SK-MEL-5 (cell line): ENCODE measurements around the gene FAM135A. TPM values are rescaled to one million over a fixed set of nuclear protein-coding genes. Genes with fewer than 3 reads are reported as not detected.
"Not testable (repeated sequence)": the region's sequence is repeated elsewhere in the genome, so short reads cannot be mapped to it uniquely, and the experiment has no call there.

Experiments
- DNase-seq: peaks from one replicate; pipeline ENCODE4 v3.0.0-alpha.2; 2016; ENCODE audit warnings: low read depth, low spot score
- in situ Hi-C: cut with HindIII; loops from 2 replicates; pipeline ENCODE4 v1.10.0; 2016; ENCODE audit warnings: low sequenced_read_pairs, high pct_unique_total_duplicates, low pct_unique_long_range_greater_than_20kb
- total RNA-seq: library from RNA; depleted of rRNA; stranded (reverse); fragments of >200 nt; shearing (Covaris generic); gene quantifications from 2 replicates; pipeline ENCODE4 v1.2.3, GENCODE V29; 2014

FAM135A gene
- total RNA-seq, 1 experiment from 2014 or later = 11.5 TPM

DNA sequence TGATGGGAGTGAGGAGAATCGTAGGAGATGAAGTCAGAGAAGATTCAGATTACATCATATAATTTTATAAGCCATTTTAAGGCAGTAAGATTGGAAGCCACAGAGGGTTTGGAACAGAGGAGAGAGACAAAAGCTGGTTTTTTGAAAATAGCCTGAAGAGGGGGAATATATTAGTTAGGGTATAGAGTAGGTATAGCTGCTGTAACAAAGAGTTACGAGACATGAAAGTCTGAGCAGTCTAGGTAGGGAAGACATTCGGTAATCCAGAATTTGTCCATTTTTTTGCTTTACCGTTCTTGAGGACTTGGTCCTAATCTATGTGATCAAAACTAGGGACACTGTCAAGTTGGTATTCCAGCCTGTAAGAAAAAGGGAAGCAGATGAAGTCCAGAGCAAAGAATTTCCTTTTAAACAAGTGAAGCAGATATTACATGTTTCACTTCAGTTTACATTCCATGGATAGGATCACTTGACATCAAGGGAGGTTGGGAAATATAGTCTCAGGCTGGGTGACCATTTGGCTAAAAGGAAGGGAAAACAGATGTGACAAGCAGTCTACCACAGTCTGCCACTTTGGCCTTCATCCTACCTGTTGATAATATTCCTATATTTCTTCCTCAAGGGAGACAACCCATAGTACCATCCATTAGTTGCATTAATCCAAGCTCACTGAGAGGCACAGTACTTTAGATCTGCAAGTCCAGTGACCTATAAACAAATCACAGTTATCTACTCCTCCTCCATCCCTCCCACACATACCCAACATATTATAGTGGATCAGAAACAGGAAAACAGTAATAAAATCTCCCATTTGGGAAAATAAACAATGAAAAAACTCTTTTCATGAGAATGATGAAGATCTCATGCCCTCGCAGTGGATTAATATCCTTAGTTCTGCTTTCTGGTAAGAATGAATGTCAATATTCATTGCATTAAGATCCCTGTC, 10.2 kb downstream of the FAM135A start:
- DNase-seq = no peak
- in situ Hi-C loops = no loop called here

DNA sequence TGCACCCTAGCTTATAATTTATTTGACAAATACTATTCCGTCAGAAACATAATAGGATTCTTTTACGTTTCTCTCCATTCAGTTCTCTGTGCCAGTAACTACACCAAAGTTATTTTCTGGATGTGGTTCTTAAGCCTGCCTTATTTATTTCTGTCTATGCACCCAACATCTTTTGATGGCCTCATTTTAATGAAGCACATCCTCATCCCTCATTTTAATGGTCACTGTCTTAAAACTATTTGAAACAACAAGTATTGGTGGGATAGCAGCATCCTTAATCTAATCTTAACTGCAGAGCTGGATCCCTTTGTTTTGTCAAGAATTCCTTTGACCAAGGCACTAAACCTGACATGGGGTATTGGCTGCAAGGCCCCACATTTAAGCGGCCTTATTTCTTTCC, 11.0 kb downstream of the FAM135A start:
- in situ Hi-C loops = no loop called here
- no peak for DNase-seq

DNA sequence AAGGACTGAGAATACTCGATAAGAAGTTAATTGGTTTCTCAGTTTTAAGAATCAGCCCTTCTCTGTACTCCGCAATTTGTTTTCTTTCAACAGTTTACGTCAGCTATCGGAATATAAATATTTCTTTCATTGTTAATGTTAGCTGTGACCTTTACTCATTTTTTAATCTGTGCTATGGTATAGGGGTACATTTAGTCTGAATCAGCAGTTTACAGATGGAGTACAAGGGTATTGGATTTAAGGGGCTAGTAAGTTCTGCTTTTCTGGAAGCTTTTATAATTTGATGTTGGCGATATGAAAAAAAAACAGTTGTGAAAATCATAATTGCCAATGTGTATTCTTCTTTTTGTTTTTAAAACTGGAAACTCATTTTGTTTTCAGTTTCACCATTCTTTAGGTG, 23.0 kb downstream of the FAM135A start:
- DNase-seq = no peak
- in situ Hi-C loops = no loop called here

DNA sequence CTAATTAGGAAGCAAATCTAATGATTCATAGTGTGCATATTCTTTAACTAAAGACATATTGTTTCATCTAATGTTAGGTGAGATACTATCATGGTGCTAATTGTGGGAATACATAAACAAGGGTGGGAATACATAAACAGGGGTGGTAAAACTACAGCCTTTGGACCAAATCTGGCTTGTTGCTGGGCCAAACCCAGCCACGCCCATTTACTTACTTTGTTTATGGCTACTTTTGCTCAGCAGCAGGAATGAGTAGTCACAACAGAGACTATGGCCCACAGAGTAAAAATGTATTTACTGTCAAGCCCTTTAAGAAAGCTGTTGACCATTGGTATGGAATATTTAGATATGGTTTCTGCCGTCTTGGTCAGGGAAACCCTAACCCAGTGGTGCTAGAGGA, 31.7 kb downstream of the FAM135A start:
- DNase-seq = no peak
- in situ Hi-C loops = no loop called here

DNA sequence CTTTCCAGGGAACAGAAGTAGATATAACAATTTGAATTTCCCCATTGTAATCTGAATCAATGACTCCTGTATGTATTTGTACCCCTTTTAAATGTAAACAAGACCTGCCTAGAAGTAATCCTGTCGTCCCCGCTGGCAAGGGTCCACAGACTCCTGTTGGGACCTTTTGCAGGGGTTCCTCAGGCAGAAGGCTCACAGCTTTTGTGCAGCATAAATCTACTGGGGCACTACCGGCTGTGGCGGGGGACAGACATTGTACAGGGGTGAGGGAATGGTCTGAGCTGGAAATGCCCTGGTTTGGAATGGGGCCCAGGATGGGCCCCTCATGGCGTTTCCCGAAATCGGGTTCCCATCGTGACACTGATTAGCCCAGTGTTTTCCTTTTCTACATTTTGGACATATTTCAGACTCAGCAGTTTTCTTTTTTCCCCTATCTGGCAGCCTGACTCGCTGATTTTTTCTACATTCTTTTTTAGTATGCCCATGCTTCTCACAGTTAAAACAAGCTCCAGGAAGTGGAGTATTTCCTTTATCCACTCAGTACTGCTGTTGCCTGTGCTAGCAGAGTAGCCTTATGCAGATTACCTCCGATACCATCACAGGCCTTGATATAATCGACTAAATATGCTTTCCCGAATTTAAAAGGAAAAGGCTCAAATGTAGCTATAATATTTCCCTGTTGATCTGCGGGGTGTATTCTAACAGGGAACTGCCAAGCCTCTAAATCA, 34.2 kb downstream of the FAM135A start:
- DNase-seq, in situ Hi-C loops: not testable (repeated sequence)

DNA sequence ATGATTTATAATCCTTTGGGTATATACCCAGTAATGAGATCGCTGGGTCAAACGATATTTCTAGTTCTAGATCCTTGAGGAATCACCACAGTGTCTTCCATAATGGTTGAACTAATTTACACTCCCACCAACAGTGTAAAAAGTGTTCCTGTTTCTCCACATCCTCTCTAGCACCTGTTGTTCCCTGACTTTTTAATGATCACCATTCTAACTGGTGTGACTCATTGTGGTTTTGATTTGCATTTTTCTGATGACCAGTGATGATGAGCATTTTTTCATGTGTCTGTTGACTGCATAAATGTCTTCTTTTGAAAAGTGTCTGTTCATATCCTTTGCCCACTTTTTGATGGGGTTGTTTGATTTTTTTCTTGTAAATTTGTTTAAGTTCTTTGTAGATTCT, 40.6 kb downstream of the FAM135A start:
- in situ Hi-C loops, DNase-seq: not testable (repeated sequence)

DNA sequence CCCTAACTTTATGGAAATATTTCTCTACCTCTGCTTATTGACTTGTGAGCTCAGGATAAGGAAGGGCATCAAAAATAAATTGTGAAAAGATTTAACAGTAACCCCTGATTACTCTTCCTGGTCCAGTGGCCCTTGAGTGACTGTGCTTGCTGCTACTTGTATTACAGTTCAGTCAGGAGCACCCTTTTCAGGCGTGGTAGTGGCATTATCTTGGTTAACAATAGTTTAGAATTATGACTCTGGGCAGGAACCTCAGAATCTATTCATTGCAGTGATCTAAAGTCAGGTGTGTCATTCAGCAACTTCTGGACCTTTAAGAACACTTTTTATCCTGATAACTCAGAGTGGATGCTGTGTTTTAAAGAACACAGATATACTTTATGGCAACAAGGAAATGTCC, 43.4 kb downstream of the FAM135A start:
- in situ Hi-C loops = no loop called here
- DNase-seq = no peak

DNA sequence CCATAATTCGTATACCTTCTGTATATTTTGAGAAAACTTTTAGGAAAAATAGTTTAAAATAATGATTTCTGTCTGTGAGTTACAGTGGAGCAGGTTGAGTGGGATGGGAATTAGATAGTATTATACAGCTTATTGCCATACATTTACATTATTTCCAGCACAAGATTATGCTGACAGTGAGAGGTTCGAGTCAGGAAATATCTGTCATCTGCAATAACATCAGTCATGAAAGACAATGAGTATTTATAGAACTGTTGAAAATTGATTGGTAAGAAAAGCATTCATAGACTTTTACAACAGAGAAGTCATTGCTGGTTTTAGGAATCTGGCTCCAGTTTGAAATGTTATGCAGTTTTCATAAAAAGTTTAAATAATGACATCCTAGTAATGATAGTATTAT, 45.9 kb downstream of the FAM135A start:
- no peak for DNase-seq
- in situ Hi-C loops = no loop called here

DNA sequence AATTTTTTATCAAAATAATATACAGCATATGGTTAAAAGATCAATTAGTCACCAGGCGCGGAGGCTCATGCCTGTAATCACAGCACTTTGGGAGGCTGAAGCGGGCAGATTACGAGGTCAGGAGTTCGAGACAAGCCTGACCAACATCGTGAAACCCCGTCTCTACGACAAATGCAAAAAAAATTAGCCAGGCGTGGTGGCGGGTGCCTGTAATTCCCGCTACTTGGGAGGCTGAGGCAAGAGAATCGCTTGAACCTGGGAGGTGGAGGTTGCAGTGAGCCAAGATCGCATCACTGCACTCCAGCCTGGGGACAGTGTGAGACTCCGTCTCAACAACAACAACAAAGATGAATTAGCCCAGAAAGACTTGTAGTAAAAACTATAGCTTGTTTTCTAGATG, 46.4 kb downstream of the FAM135A start:
- in situ Hi-C loops, DNase-seq: not testable (repeated sequence)

DNA sequence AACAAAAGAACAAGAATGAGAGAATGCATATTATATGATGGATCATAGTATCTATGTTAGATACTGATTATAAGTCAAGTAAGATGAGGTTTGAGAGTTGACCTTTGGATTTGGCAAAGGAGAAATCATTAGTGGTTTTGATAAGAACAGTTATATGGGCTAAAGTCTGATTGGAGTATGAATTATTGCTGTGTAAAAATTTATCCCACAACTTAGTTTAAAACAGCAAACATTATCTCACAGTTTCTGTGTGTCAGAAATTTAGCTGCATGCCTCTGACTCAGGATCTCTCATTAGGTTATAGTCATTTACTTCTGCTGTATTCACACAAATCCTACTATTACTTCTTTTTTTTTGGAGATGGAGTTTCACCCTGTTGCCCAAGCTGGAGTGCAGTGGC, 56.7 kb downstream of the FAM135A start:
- DNase-seq = no peak
- in situ Hi-C loops = no loop called here

DNA sequence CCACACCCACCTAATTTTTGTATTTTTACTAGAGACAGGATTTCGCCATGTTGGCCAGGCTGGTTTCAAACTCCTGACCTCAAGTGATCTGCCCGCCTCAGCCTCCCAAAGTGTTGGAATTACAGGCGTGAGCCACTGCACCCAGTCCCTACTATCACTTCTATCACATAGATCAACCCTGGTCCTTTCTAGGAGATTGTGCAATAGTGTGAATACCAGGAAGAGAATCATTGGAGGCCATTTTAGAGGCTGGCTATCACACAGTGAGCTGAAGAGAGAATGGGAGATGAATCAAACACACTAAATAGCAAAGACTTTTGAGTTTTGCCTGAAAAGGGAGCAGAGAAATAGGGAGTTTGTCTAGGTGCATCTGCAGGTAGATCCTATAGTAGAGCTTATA, 57.2 kb downstream of the FAM135A start:
- DNase-seq, in situ Hi-C loops: not testable (repeated sequence)

DNA sequence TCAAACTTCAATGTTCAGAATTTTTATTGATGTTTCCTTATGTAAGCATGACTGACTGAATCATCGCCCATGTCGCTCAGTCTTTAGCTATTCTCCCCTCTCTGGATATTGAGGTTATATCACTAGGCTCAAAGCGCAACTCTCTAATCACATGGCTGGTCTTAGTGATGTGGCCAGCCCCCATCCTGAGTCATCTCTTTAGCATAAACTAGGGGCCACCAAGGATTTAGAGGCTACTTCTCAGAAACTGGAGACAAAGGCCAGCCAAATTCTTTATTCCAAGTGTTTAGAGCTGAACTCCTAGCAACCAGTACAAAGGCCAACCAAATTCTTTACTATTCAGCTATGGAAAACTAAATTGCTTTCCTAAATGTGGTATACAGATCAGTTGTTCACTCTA, 61.4 kb downstream of the FAM135A start:
- DNase-seq = no peak
- in situ Hi-C loops = no loop called here

DNA sequence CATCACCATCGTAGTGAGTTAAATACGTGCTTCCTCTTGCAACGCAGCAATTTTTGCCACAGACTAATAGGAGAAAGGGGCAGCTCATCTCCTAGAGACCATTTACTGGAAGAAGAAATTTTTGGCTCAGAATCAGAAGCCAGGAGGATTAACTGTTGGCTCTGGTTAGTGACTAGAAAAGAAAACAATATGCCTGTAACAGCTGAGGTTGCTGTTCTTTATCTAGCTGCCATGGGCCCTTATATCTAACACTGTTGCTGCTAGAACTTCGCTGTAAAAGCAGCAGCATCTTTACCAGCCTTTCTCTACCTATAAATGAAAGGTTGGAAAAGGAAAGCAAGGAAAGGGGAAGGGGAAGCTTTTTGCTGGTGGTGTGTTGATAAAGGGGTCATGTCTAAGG, 65.9 kb downstream of the FAM135A start:
- no peak for DNase-seq
- in situ Hi-C loops = no loop called here

DNA sequence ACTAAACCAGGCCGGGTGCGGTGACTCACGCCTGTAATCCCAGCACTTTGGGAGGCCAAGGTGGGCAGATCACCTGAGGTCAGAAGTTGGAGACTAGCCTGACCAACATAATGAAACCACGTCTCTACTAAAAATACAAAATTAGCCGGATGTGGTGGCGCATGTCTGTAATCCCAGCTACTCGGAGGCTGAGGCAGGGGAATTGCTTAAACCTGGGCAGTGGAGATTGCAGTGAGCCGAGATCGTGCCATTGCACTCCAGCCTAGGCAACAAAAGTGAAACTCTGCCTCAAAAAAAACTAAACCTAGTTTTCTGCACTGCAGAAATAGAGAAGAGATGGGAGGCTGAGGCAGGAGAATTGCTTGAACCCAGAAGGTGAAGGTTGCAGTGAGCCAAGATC, 73.3 kb downstream of the FAM135A start:
- in situ Hi-C loops, DNase-seq: not testable (repeated sequence)

DNA sequence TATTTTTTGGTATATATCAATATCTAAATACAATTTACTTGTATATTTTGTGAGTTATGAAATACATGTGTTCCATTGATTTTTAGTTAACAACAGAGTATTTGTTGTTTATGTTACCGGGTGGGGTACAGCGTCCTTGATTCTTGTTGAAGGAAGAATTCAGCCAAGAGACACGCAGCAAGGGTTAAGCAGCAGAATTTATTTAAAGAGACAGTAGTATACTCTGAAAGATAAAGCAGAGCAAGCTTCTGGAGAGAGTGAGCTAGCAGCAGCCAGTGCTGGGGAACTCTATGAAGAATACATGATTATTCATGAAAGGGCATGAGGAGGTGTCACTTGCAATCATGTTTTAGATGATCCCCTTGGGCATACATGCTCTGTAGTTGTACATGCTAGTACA, 76.1 kb downstream of the FAM135A start:
- in situ Hi-C loops = no loop called here
- DNase-seq = peak; percentile 11

DNA sequence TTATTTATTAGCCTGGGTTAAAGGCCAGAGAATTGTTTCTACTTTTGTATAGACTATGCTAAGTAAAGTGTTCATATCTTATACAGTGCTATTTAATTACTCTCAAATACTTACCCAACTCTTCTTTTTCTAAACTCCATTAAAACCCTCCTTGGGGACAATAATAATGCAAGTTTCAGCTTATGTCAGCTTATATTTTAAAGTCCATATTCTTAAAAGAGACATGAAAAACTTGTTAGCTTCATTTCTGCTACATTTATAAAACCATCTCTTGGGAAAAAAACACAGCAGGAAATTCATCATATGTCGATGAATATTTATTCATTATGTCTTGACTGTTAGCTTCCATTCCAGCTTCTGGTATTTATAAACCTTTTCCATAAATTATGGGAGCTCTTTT, 81.5 kb downstream of the FAM135A start:
- DNase-seq = no peak
- in situ Hi-C loops = no loop called here

DNA sequence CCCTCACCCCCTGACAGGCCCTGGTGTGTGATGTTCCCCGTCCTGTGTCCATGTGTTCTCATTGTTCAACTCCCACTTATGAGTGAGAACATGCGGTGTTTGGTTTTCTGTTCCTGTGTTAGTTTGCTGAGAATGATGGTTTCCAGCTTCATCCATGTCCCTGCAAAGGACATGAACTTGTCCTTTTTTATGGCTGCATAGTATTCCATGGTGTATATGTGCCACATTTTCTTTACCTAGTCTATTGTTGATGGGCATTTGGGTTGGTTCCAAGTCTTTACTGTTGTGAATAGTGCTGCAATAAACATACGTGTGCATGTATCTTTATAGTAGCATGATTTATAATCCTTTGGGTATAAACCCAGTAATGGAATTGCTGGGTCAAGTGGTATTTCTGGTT, 82.5 kb downstream of the FAM135A start:
- in situ Hi-C loops = not testable (repeated sequence)

DNA sequence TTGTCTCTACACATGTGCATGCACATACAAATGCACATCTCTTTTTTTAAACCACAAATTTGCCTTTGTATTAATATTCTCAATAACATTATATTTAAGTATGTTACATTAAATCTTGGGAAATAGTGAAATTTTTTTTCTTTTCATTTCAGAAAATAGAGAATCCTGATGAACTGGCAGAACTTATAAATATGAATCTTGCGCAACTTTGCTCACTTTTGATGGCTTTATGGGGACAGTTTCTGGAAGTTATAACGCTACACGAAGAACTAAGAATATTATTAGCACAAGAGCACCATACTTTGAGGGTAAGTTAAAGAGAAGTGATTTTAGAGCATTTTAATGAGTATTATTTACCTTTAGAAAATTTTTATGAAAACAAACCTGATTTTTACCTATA, 89.2 kb downstream of the FAM135A start:
- DNase-seq = no peak
- in situ Hi-C loops = no loop called here

More for the DNA sequence above, 82.5 kb downstream of the FAM135A start:
- DNase-seq = not testable (repeated sequence)
